Measurements from ENCODE around the gene COPG2.

DNA sequence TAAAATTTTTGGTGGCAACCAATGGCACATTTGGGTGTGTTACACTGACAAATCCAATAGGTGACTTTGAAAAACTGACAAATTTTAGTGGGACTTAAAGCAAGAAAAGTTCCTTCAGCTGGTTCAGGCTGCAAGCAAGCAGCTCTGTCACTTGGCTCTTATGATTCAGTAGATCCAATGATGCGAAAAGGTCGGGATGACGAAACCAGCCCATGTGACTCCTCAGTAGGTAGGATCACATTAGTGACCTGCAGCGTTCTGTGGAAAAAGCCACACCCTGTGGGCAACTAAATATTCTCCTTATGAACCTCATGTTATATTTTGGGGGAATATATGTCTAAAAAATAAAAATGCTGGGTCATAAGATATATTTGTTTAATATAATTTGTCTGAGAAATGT, 31.1 kb upstream of the COPG2 start:
- TF ChIP-seq, protein P1, sequence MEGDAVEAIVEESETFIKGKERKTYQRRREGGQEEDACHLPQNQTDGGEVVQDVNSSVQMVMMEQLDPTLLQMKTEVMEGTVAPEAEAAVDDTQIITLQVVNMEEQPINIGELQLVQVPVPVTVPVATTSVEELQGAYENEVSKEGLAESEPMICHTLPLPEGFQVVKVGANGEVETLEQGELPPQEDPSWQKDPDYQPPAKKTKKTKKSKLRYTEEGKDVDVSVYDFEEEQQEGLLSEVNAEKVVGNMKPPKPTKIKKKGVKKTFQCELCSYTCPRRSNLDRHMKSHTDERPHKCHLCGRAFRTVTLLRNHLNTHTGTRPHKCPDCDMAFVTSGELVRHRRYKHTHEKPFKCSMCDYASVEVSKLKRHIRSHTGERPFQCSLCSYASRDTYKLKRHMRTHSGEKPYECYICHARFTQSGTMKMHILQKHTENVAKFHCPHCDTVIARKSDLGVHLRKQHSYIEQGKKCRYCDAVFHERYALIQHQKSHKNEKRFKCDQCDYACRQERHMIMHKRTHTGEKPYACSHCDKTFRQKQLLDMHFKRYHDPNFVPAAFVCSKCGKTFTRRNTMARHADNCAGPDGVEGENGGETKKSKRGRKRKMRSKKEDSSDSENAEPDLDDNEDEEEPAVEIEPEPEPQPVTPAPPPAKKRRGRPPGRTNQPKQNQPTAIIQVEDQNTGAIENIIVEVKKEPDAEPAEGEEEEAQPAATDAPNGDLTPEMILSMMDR (IDR thresholded peaks at IDR 0.05; ENCODE audit: low read depth, low read length): no peak
- no peak for TF ChIP-seq EZH2phosphoT487 (IDR thresholded peaks at IDR 0.05; ENCODE audit: low read depth)
